Body of pancreas (tissue), 4 donors: ENCODE measurements around the gene MPZL1. TPM values are rescaled to one million over a fixed set of nuclear protein-coding genes. Genes with fewer than 3 reads are reported as not detected.
"Not testable (repeated sequence)": the region's sequence is repeated elsewhere in the genome, so short reads cannot be mapped to it uniquely, and the experiment has no call there.

Source experiments
- ATAC-seq: fragments of 150-250 bp; one replicate; pipeline ENCODE4 v1.9.1; 2016
- DNase-seq, 4 donors: peaks; one replicate each; pipeline ENCODE4 v3.0.0-alpha.2; 2019
- H3K27ac ChIP-seq, 4 donors: fragments of 200-600 bp; sonication (generic); 1 replicate in 3 of 4; 2 replicates in 1 of 4; pipeline versions ENCODE4 v1.5.1 to v1.6.1; 2016 to 2019; ENCODE audit warnings: mild to moderate bottlenecking in 1 of 4, mixed read lengths in 1 of 4, moderate library complexity in 1 of 4
- H3K27me3 ChIP-seq, 2 donors: fragments of 200-600 bp; sonication (generic); one replicate each; pipeline ENCODE4 v1.6.0; 2016; ENCODE audit warnings: mild to moderate bottlenecking in 1 of 2
- H3K36me3 ChIP-seq, 2 donors: fragments of 200-600 bp; sonication (generic); replicated peaks in 1 of 2; 2 replicates each; pipeline ENCODE4 v1.5.1; 2016; ENCODE audit warnings: low read depth in 2 of 2; ENCODE audit not compliant: insufficient read depth in 1 of 2
- H3K4me1 ChIP-seq: fragments of 200-600 bp; sonication (generic); one replicate; pipeline ENCODE4 v1.6.0; 2016
- H3K4me3 ChIP-seq, 2 donors: fragments of 200-600 bp; sonication (generic); 1 replicate in 1 of 2; 2 replicates in 1 of 2; pipeline ENCODE4 v1.5.1; 2016 to 2019
- H3K9me3 ChIP-seq, 3 donors: fragments of 200-600 bp; sonication (generic); 1 replicate in 2 of 3; 2 replicates in 1 of 3; pipeline ENCODE4 v1.5.1; 2016
- CTCF ChIP-seq, 7 experiments: fragments of 450-650 bp in 4 of 7; fragments of 200-600 bp in 3 of 7; sonication (generic) in 3 of 7; IDR thresholded peaks; one replicate each; pipeline ENCODE4 v1.5.1; 2016 to 2019; ENCODE audit warnings: antibody characterized with exemption in 7 of 7
- POLR2A ChIP-seq, 3 donors: fragments of 450-650 bp; IDR thresholded peaks; one replicate each; pipeline ENCODE4 v1.6.1; 2016; ENCODE audit warnings: antibody characterized with exemption in 3 of 3, mild to moderate bottlenecking in 2 of 3
- WGBS, 2 donors: methylation state at CpG; one replicate each; pipeline ENCODE4 v1.1.5; 2017; 5-methylcytosine and 5-hydroxymethylcytosine counted together
- intact Hi-C: fragments of 100-400 bp; cut with DNase I; formaldehyde crosslinking; loops from one replicate; pipeline ENCODE4 v1.15.1; 2023
- total RNA-seq, 2 donors: library from RNA; depleted of rRNA; stranded (reverse); fragments of >200 nt; gene quantifications; one replicate each; pipeline ENCODE4 v1.1.0, GENCODE V29; 2016

MPZL1 gene
- total RNA-seq, 2 donors from 2014 or later: 19.8 to 28.5 TPM

GRCh38 chr1:167829868-167830267 is 108.1 kb downstream of the MPZL1 start:
- H3K36me3 ChIP-seq: no peaks in the 10 kb centered on the region
- intact Hi-C loops: no loop called here
- H3K4me3 ChIP-seq: no peak overlapping the region
- DNase-seq (no peak), ATAC-seq (no peak)
- WGBS, 2 donors: 60% methylated on average over 2 of the region's 2 CpGs
- H3K4me1 ChIP-seq: no peaks in the 10 kb centered on the region
- no peaks in the 10 kb centered on the region for H3K9me3 ChIP-seq
- no peak for TF ChIP-seq CTCF (IDR thresholded peaks at IDR 0.05)
- no peak for TF ChIP-seq POLR2A (IDR thresholded peaks at IDR 0.05)
- no peak overlapping the region for H3K27ac ChIP-seq
- H3K27me3 ChIP-seq: no peaks in the 10 kb centered on the region

DNA sequence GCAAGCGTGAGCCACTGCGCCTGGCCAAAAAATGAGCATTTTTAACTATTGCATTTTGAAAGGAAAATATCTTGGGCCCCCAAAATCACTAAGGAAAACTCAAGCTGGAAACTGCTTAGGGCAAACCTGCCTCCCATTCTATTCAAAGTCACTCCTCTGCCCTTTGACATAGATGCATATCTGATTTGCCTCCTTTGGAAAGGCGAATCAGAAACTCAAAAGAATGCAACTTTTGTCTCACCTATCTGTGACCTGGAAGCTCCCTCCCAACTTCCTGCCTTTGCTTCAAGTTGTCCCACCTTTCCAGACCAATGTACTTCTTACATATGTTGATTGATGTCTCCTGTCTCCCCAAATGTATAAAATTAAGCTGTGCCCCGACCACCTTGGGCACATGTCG is 108.9 kb downstream of the MPZL1 start:
- H3K36me3 ChIP-seq, H3K9me3 ChIP-seq, H3K27ac ChIP-seq, H3K27me3 ChIP-seq, H3K4me3 ChIP-seq, H3K4me1 ChIP-seq, intact Hi-C loops, DNase-seq, ATAC-seq: not testable (repeated sequence)
- WGBS, 2 donors: 74 to 83% methylated on average over 5 of the region's 5 CpGs

GRCh38 chr1:167832693-167833092 is 110.9 kb downstream of the MPZL1 start:
- TF ChIP-seq POLR2A (IDR thresholded peaks at IDR 0.05): no peak
- no peak for TF ChIP-seq CTCF (IDR thresholded peaks at IDR 0.05)
- DNase-seq (no peak), ATAC-seq (no peak)
- Histone ChIP-seq H3K4me1 (no peaks in the 10 kb centered on the region), H3K36me3 (no peaks in the 10 kb centered on the region), H3K27ac (no peak overlapping the region), H3K27me3 (no peaks in the 10 kb centered on the region), H3K9me3 (no peaks in the 10 kb centered on the region), H3K4me3 (no peak overlapping the region)
- 89 to 91% methylated on average over 5 of the region's 5 CpGs for WGBS, 2 donors
- intact Hi-C loops: no loop called here

DNA sequence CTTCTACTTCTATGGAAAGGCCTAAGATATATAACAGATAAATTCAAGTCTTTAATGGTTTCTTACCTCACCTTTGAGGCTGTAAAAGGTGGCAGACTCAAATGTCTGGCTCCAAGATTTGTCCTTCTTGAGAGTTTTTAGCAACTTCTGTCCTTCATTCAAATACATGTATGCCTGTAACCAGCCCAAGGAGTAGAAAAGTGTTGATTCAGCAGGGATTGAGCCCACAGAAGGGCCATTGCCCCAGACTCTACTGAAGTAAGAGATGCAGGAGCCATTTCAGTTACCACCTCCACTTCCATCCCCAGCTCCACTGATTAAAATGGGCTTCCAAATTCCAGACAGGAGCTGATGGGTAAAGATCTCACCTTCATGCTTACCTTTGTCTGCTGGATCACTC is 112.1 kb downstream of the MPZL1 start:
- H3K9me3 ChIP-seq: no peaks in the 10 kb centered on the region
- H3K4me1 ChIP-seq: no peaks in the 10 kb centered on the region
- H3K36me3 ChIP-seq: no peaks in the 10 kb centered on the region
- intact Hi-C loops: no loop called here
- H3K27me3 ChIP-seq: no peaks in the 10 kb centered on the region
- no peak for DNase-seq
- TF ChIP-seq POLR2A (IDR thresholded peaks at IDR 0.05) (no peak), CTCF (IDR thresholded peaks at IDR 0.05) (no peak)
- no peak for ATAC-seq
- no peak overlapping the region for H3K4me3 ChIP-seq
- no peak overlapping the region for H3K27ac ChIP-seq

- ATAC-seq (no peak), DNase-seq (no peak)
- Histone ChIP-seq H3K9me3 (no peaks in the 10 kb centered on the region), H3K4me3 (no peak overlapping the region), H3K36me3 (no peaks in the 10 kb centered on the region), H3K27ac (no peak overlapping the region), H3K4me1 (no peaks in the 10 kb centered on the region), H3K27me3 (no peaks in the 10 kb centered on the region)
- intact Hi-C loops: no loop called here
- 72 to 83% methylated on average over 4 of the region's 4 CpGs for WGBS, 2 donors
- TF ChIP-seq POLR2A (IDR thresholded peaks at IDR 0.05) (no peak), CTCF (IDR thresholded peaks at IDR 0.05) (no peak)
Measured at GRCh38 chr1:167836197-167836596, 114.4 kb downstream of the MPZL1 start.
